Adrenal gland (tissue), 5 donors: ENCODE data around the gene CTNND2.

ENCODE experiments used
- CTCF ChIP-seq, 6 experiments: fragments of 450-650 bp in 4 of 6; fragments of 200-600 bp in 2 of 6; sonication (generic) in 1 of 6; IDR thresholded peaks; 1 replicate in 5 of 6; 2 replicates in 1 of 6; pipeline versions ENCODE4 v1.5.1 to v1.8.0; 2016 to 2021; ENCODE audit warnings: antibody characterized with exemption in 6 of 6, mild to moderate bottlenecking in 2 of 6, moderate library complexity in 1 of 6
- POLR2A ChIP-seq, 2 donors: fragments of 450-650 bp; IDR thresholded peaks; one replicate each; pipeline ENCODE4 v1.6.1; 2017; ENCODE audit warnings: antibody characterized with exemption in 2 of 2, mild to moderate bottlenecking in 2 of 2, moderate library complexity in 1 of 2
- donor health status: DM: no; HTN: no; CAD: no.

DNA sequence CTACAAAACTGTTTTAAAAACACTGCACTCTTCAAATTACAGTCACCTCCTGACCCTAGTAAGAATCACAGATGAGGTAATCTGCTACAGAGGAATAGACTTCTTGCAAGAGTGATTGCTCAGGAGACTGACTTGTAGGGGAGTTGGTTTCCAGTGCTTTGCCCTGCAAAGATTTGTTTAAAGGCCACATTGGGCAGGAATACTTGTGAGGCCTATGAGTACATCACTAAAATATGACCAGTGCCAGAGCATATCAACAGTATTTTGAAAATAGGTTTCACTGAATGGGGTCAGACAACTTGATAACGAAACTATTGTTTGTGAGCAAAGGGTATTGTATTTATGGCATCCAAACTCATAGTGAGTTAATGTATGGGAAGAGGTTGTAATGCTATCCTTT, 21.5 kb upstream of the CTNND2 start:
- no peak for TF ChIP-seq CTCF (IDR thresholded peaks at IDR 0.05)
- no peak for TF ChIP-seq POLR2A (IDR thresholded peaks at IDR 0.05)
